Activated CD8-positive, alpha-beta memory T cell treated with anti-CD3 and anti-CD28 coated beads for 36 hours (primary cell): Measurements from ENCODE around the gene ABI3. TPM values are rescaled to one million over a fixed set of nuclear protein-coding genes. Genes with fewer than 3 reads are reported as not detected.

Experiments
- CTCF ChIA-PET: fragments of 350-600 bp; sonication (Branson Sonifier 250); formaldehyde crosslinking; loops from one replicate; lab custom pipeline; 2021; ENCODE audit warnings: antibody characterized with exemption; lab: Charles Lee
- POLR2A ChIA-PET: fragments of 350-600 bp; sonication (Branson Sonifier 250); formaldehyde crosslinking; loops from one replicate; lab custom pipeline; 2021; ENCODE audit warnings: antibody characterized with exemption; lab: Charles Lee
- total RNA-seq, 2 experiments: library from RNA; stranded (reverse); gene quantifications; one replicate each; pipeline ENCODE4 v1.2.3, GENCODE V29; 2021

ABI3 gene
- total RNA-seq, 2 experiments from 2014 or later: 49.7 to 52.0 TPM

- ChIA-PET CTCF (interaction anchor here (0.7 to 9.8 kb wide), 7 partner anchors 11 to 54 kb away, joined by 3 to 62 read pairs (median 4); no protein-coding TSS in a partner anchor), POLR2A (interaction anchor here (1.0 to 1.2 kb wide), 2 partner anchors 20 to 38 kb away, joined by 3 to 5 read pairs; partner anchors contain the start of genes ABI3 and GNGT2)
Observed at GRCh38 chr17:49229805-49230600, 19.5 kb downstream of the ABI3 start.

GRCh38 chr17:49230636-49231562 lies 20.4 kb downstream of the ABI3 start, which contains the start of gene PHOSPHO1:
Gene PHOSPHO1 (minus strand): TSS chr17:49230787. CDS start chr17:49226691, 4,096 bp downstream.
- POLR2A ChIA-PET: no interaction called here
- CTCF ChIA-PET: interaction anchor here (0.7 to 9.8 kb wide), 6 partner anchors 12 to 169 kb away, joined by 3 to 62 read pairs (median 4); no protein-coding TSS in a partner anchor

DNA sequence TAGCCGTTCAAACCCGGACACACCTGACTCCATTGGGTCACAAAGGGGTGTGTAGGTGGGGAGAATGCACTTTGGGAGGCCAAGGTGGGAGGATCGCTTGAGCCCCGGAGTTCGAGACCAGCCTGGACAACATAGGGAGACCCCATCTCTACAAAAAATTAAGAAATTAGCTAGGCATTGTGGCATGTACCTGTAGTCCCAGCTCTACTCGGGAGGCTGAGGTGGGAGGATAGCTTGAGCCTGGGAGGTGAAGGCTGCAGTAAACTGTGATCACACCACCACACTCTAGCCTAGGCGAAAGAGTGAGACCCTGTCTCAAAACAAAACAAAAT lies 21.0 kb downstream of the ABI3 start:
- POLR2A ChIA-PET: no interaction called here
- CTCF ChIA-PET: interaction anchor here (1.0 to 1.4 kb wide), 3 partner anchors 19 to 168 kb away, joined by 3 to 4 read pairs (median 4); no protein-coding TSS in a partner anchor

DNA sequence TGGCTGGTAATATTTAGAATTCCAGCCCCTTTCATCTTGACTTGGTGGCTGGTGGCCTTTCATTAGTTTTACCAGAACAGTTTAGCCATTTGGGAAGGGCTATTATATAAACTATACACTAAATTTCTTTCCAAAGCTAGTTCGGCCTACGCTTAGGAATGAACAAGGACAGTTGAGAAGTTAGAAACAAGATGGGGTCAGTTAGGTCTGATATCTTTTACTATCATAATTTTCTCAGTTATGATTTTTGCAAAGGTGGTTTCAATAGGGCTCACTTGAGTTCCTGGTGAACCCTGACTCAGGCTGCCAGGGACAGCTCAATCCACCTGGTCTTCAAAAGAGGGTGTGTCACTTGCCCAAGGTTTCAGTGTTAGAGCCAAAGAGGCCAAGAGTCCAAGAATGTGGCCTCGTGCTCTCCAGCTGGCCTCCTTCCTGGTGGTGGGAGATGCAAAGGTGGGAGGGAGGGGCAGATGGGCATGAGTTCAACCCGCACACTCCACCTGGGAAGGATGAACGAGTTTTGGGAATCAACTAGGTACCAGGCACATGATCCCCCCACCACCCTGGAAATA lies 24.1 kb downstream of the ABI3 start:
- POLR2A ChIA-PET: no interaction called here
- CTCF ChIA-PET: no interaction called here

DNA sequence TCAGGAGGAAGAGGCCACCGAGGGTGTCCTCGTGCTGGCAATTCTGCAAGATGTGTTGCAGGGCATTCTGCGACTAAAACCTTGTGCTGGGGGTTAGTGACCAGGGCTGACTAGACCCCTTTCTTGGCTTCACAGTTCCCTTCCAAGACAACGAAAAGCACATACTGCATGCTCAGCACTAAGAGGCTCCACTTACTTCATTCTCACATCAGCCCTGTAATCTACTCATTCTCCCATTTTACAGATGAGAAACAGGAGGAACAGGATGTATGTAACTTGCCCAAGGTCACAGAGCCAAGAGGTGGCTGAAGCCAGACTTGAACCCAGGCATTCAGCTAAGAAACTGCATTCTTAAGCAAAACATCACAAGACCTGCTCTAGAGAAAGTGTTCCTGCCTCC lies 25.4 kb downstream of the ABI3 start:
- ChIA-PET CTCF (interaction anchor here (0.6 to 2.3 kb wide), 2 partner anchors 9 to 347 kb away, joined by 6 to 7 read pairs; no protein-coding TSS in a partner anchor), POLR2A (no interaction called here)

DNA sequence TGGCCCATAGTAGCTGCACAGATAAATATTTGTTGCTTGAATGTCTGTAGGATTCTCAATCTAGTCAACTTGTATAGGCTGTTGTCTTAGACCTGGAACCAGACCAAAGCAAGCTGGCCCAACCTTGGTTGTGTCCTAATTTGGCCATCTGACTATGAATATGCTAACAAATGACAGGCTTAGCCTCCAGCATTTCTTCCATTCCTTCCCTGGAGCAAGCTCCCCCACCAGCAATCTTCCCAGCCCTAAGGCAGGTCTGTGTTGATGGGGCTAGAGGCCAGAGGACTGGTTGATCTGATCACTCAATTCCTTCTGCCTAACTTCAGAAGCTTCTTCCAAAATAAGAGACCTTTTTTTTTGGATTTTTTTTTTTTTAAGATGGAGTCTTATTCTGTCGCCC lies 29.5 kb downstream of the ABI3 start:
- ChIA-PET CTCF (interaction anchor here (0.6 to 1.8 kb wide), 2 partner anchors 13 to 60 kb away, joined by 3 to 5 read pairs; no protein-coding TSS in a partner anchor), POLR2A (no interaction called here)

DNA sequence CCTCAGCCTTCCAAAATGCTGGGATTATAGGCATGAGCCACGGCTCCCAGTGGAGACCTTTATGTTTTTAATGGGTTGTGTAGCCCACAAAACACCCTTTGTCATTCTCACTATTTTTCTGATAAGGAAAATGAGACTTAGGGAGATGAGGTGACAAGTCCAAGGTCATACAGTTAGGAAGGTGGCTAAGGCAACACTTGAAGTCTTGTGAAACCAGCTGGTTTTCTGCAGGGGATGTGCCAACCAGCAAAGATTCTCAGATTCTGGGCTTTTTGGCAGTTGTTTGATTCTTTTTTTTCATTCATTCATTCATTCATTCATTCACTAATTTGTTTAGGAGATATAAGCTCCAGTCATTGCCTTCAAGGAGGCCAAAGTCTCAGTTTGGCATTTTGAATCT lies 30.1 kb downstream of the ABI3 start:
- CTCF ChIA-PET: no interaction called here
- POLR2A ChIA-PET: no interaction called here

DNA sequence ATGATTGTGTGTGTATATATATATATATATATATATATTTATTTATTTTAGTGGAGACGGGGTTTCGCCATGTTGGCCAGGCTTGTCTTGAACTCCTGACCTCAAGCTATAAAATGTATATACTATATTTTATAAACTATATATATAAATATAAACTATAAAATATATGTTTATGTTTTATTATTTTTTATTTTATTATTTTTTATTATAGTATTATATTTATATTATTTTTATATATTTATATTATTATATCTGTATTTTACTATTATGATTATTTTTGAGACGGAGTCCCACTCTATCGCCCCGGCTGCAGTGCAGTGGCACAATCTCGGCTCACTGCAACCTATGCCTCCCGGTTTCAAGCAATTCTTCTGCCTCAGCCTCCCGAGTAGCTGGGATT lies 30.5 kb downstream of the ABI3 start:
- ChIA-PET POLR2A (no interaction called here), CTCF (no interaction called here)

DNA sequence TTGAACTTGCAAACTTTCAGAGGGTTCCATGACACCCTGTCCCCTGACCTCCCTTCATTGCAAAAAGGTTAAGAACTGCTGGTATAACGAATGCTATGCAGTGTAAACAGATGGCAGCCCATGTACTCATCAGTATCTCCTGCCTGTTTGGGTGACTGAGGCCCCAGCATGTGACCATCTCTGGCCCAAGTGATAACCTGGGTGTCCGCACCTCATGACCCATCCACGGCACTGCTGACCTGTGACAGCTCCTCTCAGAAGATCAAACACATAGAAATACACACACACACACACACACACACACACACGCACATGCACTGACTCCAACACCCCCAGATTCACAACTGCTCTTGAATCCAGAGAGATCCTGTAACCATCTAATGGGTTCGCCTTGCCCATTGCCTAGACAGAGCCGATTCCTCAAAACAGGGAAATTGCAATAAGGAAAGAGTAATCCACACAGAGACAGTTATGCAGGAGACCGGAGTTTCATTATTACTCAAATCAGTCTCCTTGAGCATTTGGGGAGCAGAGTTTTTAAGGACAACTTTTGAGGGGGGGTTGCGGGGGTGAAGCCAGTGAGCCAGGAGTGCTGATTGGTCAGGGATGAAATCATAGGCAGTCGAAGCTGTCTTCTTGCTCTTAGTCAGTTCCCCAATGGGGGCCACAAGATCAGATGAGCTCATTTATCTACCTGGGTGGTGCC lies 31.3 kb downstream of the ABI3 start:
- ChIA-PET POLR2A (no interaction called here), CTCF (no interaction called here)

- ChIA-PET POLR2A (no interaction called here), CTCF (no interaction called here)
Observed at GRCh38 chr17:49242813-49243212, 32.3 kb downstream of the ABI3 start.

GRCh38 chr17:49244839-49245238 lies 34.3 kb downstream of the ABI3 start:
- ChIA-PET POLR2A (no interaction called here), CTCF (no interaction called here)

DNA sequence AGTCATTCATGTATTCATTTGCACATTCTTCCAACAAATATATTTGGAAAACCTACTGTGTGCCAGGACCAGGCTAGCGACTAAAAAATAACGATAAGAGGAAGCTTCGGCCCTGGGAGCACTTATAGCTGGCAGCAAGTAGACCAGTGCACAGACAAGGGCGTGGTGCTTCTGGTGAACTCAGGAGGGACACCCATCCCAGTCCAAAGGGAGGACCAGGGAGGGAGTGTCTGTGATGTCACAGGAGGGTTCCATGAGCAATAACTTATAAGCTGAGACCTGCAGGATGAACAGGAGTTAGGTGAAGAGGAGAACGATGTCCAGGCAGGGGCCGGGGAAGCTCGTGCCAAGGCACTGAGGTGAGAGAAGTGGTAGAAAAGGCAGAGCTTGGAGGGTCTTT lies 37.4 kb downstream of the ABI3 start:
- CTCF ChIA-PET: no interaction called here

DNA sequence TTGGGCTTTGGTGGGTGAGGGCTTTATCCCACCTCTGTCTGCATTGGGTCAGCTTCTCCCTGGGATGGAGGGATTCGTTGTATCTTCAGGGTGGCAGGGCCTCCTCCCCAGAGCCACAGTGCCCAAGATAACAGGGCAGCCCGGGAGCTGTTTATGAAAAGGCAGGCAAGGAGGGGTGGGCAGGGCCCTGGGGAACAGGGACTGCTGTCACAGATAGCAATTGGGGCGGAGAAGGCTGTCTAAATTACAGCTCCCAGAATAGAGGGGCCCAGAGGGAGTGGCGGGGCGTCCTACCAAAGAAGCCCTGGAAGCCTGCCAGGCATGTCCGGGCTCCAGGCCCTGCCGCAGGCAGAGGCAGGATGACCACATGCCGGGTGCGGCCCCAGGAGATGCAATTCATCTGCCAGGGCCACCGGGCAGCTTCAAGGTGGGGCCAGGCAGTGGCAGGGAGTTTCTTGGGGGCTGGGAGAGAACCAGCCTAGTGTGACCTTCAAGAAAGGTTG lies 38.8 kb downstream of the ABI3 start:
- ChIA-PET CTCF (interaction anchor here (0.6 kb wide), 1 partner anchor 1135 kb away, joined by 4 read pairs; no protein-coding TSS in a partner anchor), POLR2A (no interaction called here)

More for the DNA sequence above, 37.4 kb downstream of the ABI3 start:
- POLR2A ChIA-PET: no interaction called here

DNA sequence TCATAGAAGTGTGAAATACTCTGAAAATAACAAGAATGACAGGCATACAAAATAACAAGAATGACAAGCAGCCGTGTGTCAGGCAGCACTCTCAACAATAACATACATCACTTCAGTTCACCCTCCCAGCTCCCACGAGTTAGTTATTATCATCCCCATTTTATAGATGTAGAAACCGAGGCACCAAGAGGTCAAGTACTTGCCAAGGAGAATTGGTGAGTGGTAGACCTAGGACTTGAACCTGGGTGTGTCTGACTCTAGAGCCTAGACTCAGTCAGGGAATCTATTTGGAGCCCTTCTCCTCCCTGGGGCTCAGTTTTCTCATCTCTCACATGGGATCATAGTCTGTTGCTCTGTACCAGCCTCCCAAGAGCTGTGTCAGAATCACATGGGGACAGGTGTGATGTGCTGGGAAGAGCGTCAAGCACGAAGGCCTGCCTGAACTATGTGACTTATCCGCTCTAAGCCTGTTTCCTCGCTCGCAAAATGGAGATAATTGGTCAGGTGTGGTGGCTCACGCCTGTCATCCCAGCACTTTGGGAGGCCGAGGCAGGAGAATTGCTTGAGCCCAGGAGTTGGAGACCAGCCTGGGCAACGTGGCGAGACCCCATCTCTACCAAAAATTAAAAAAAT lies 39.5 kb downstream of the ABI3 start:
- CTCF ChIA-PET: interaction anchor here (0.6 kb wide), 1 partner anchor 1136 kb away, joined by 4 read pairs; no protein-coding TSS in a partner anchor
- POLR2A ChIA-PET: no interaction called here

GRCh38 chr17:49252148-49252695 lies 41.7 kb downstream of the ABI3 start:
- POLR2A ChIA-PET: no interaction called here
- CTCF ChIA-PET: interaction anchor here (1.8 kb wide), 1 partner anchor 72 kb away, joined by 4 read pairs; no protein-coding TSS in a partner anchor

GRCh38 chr17:49254066-49254465 lies 43.6 kb downstream of the ABI3 start:
- CTCF ChIA-PET: no interaction called here
- POLR2A ChIA-PET: no interaction called here

DNA sequence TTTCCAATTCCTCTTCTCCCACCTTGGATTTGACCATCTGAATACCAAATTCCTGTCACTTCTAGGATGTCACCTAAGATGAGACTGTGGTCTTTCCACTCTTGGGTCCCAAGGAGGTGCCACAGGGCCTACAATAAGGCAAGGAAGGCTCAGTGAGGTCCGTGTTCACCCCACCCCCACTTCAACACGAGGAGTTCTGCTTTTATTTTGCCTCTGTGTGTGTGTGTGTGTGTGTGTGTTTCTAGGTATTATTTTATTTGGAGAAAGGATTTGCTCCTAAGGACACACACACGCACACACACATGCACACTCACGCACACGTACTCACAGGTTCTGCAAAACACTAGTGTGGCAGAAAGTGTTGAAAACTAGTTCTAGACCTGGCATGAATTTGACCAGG lies 44.6 kb downstream of the ABI3 start:
- ChIA-PET POLR2A (interaction anchor here (0.6 kb wide), 1 partner anchor 31 kb away, joined by 3 read pairs; no protein-coding TSS in a partner anchor), CTCF (interaction anchor here (0.6 kb wide), 1 partner anchor 144 kb away, joined by 3 read pairs; no protein-coding TSS in a partner anchor)

- POLR2A ChIA-PET: no interaction called here
- CTCF ChIA-PET: no interaction called here
Observed at GRCh38 chr17:49258394-49258793, 47.9 kb downstream of the ABI3 start.
